A673 (cell line): Measurements from ENCODE around the gene PCDHGA4. TPM values are rescaled to one million over a fixed set of nuclear protein-coding genes. Genes with fewer than 3 reads are reported as not detected.

Experiments
- BruUV-seq: library from RNA; stranded (reverse); fragments of 400-500 nt; replicated peaks from 2 replicates; lab custom pipeline; 2021; lab: Mats Ljungman, UMichigan
- CTCF ChIA-PET: fragments of 300-600 bp; sonication (Branson Sonifier 250); formaldehyde crosslinking; loops from one replicate; lab custom pipeline; 2022; ENCODE audit warnings: antibody characterized with exemption; lab: Charles Lee
- POLR2A ChIA-PET: fragments of 300-600 bp; sonication (Branson Sonifier 250); formaldehyde crosslinking; loops from one replicate; lab custom pipeline; 2022; ENCODE audit warnings: antibody characterized with exemption; ENCODE audit not compliant: low non-redundant PET; lab: Charles Lee
- DNase-seq: peaks from one replicate; pipeline ENCODE4 v3.0.0-alpha.2; 2015; ENCODE audit warnings: low spot score
- H3K27ac ChIP-seq: fragments of 200-600 bp; sonication (generic); 2 replicates; pipeline ENCODE4 v1.5.1; 2016; ENCODE audit warnings: mixed run types, low read depth, mild to moderate bottlenecking, mixed read lengths, antibody characterized with exemption, low read length; ENCODE audit not compliant: poor library complexity, severe bottlenecking
- H3K27me3 ChIP-seq: fragments of 200-600 bp; sonication (generic); replicated peaks from 2 replicates; pipeline ENCODE4 v1.6.1; 2017; ENCODE audit warnings: mixed run types, low read depth, mild to moderate bottlenecking, mixed read lengths, antibody characterized with exemption, low read length; ENCODE audit not compliant: insufficient read depth, poor library complexity
- H3K36me3 ChIP-seq: fragments of 200-600 bp; sonication (generic); 2 replicates; pipeline ENCODE4 v1.6.1; 2016; ENCODE audit warnings: mixed run types, mild to moderate bottlenecking, mixed read lengths, antibody characterized with exemption, low read length; ENCODE audit not compliant: insufficient read depth, poor library complexity, severe bottlenecking
- H3K4me1 ChIP-seq: fragments of 200-600 bp; sonication (generic); 2 replicates; pipeline ENCODE4 v1.6.1; 2017; ENCODE audit warnings: mixed run types, mild to moderate bottlenecking, mixed read lengths, antibody characterized with exemption, low read length; ENCODE audit not compliant: insufficient read depth, poor library complexity, severe bottlenecking
- H3K4me3 ChIP-seq: fragments of 200-600 bp; sonication (generic); 2 replicates; pipeline ENCODE4 v1.5.1; 2016; ENCODE audit warnings: low read depth, mixed run types, mild to moderate bottlenecking, mixed read lengths, low read length; ENCODE audit not compliant: poor library complexity, severe bottlenecking
- H3K9me3 ChIP-seq: fragments of 200-600 bp; sonication (generic); 2 replicates; pipeline ENCODE4 v1.6.1; 2016; ENCODE audit warnings: mixed run types, low read depth, mild to moderate bottlenecking, mixed read lengths, antibody characterized with exemption, low read length; ENCODE audit not compliant: poor library complexity, severe bottlenecking
- EZH2 ChIP-seq: fragments of 200-600 bp; sonication (generic); IDR thresholded peaks from 2 replicates; pipeline ENCODE4 v1.6.1; 2017; ENCODE audit warnings: borderline replicate concordance, low read depth, mild to moderate bottlenecking, mixed read lengths, antibody characterized with exemption, low read length; ENCODE audit not compliant: poor library complexity, severe bottlenecking
- intact Hi-C: fragments of 100-400 bp; cut with micrococcal nuclease; formaldehyde crosslinking; loops from one replicate; pipeline ENCODE4 v1.10.0; 2022; ENCODE audit not compliant: unreplicated experiment
- total RNA-seq: library from RNA; stranded (reverse); gene quantifications from 2 replicates; pipeline ENCODE4 v1.2.3, GENCODE V29; 2021
- TF ChIP-seq, protein P1 (sequence below): fragments of 300-800, 200-600 bp; sonication (generic); conservative IDR thresholded peaks from 2 replicates; pipeline ENCODE4 v1.5.1; 2017; ENCODE audit warnings: low read depth, mild to moderate bottlenecking, antibody characterized with exemption, low read length, moderate library complexity, mixed read lengths

Gene PCDHGA4
- total RNA-seq, 1 experiment from 2014 or later, result 3.5 TPM

DNA sequence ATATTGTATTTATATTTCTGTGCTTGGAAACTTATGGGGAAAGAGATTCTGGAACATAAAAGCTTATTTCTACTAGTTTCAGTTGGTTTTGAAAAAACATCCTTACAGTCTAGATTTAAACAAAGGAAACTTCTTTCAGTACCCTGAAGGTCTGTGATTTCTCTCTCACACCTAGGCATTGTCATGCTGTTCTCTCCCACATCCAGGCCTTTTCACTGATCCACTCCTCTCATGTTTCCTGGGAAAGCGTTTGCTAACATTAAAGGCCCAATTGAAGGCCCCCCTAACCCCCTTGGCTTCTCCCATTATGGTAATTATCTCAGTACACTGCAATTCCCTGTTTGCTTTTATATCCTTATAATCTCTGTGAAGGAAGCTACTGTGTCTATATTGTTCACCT, 12.0 kb upstream of the PCDHGA4 start:
- intact Hi-C loops, result no loop called here
- POLR2A ChIA-PET, result no interaction called here
- CTCF ChIA-PET, result no interaction called here
- H3K27me3 ChIP-seq, result no peaks in the 10 kb centered on the region
- H3K4me3 ChIP-seq, result no peak overlapping the region
- H3K4me1 ChIP-seq, result no peaks in the 10 kb centered on the region
- BruUV-seq, result no TSS peak
- no peak overlapping the region for H3K27ac ChIP-seq
- TF ChIP-seq EZH2, result no peak
- TF ChIP-seq, protein P1, sequence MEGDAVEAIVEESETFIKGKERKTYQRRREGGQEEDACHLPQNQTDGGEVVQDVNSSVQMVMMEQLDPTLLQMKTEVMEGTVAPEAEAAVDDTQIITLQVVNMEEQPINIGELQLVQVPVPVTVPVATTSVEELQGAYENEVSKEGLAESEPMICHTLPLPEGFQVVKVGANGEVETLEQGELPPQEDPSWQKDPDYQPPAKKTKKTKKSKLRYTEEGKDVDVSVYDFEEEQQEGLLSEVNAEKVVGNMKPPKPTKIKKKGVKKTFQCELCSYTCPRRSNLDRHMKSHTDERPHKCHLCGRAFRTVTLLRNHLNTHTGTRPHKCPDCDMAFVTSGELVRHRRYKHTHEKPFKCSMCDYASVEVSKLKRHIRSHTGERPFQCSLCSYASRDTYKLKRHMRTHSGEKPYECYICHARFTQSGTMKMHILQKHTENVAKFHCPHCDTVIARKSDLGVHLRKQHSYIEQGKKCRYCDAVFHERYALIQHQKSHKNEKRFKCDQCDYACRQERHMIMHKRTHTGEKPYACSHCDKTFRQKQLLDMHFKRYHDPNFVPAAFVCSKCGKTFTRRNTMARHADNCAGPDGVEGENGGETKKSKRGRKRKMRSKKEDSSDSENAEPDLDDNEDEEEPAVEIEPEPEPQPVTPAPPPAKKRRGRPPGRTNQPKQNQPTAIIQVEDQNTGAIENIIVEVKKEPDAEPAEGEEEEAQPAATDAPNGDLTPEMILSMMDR, result no peak
- H3K9me3 ChIP-seq, result peaks cover 30% of the 10 kb centered on the region
- no peaks in the 10 kb centered on the region for H3K36me3 ChIP-seq
- DNase-seq, result no peak

DNA sequence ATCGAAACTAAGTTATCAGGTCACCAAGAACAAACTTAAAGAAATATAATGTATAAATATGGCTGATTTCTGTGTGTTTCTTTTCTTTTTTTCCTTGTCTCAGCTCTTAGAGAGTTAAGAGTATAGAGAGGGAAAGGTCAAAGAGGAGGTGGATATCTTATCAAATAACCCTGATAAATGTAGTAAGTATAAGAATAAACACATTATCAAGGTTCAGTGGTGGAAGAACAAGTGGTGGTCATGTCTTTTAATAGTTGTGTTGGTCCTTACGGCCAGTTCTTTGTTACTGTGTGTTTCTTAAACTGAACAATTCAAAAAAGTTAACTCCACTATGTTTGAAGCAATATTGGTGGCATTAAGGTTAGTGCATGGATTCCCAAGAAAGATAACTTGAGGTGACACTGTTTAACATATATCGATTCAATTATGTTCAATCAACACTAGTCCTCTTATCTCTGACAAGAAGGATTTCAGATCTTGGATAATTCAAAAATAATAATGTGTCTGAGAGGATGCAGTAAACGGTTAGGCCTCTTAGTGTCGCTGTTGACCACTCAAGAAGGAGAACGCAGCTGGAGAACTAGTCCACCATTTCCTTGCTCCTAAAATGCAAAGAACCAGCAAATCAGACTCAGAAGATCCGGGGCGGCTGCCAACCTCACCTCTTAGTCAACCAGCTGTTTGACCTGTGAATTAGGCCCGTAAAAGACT, 11.4 kb upstream of the PCDHGA4 start, which contains the start of gene PCDHGA3:
Gene PCDHGA3 (plus strand): TSS at position 588 of the 711 bp plus-strand sequence. CDS start 205 bp downstream, outside the sequence.
- intact Hi-C loops, result no loop called here
- Histone ChIP-seq H3K4me3 (no peak within 1 kb of the TSS), H3K27me3 (no peaks in the 10 kb centered on the region), H3K27ac (no peak within 1 kb of the TSS), H3K9me3 (peaks cover 24% of the 10 kb centered on the region), H3K4me1 (no peaks in the 10 kb centered on the region), H3K36me3 (no peaks in the 10 kb centered on the region)
- BruUV-seq, result no TSS peak
- ChIA-PET POLR2A (no interaction called here), CTCF (no interaction called here)
- peak; percentile 41 for DNase-seq
- no peak for TF ChIP-seq EZH2
- TF ChIP-seq, protein P1, result peak; percentile 40; the same call in 1 of the 2 replicates

DNA sequence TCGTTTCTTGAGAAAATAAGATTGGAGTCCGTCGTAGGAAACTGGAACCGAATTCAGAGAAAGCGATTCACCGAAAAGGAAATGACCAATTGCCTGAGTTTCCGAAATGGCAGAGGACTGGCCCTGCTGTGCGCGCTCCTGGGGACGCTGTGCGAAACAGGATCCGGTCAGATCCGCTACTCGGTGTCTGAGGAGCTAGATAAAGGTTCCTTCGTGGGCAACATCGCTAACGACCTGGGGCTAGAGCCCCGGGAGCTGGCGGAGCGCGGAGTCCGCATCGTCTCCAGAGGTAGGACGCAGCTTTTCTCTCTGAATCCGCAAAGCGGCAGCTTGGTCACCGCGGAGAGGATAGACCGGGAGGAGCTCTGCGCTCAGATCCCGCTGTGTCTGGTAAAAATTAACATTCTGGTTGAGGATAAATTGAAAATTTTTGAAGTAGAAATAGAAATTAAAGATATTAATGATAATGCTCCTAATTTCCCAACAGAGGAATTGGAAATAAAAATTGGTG, 10.8 kb upstream of the PCDHGA4 start:
- Histone ChIP-seq H3K9me3 (peaks cover 18% of the 10 kb centered on the region), H3K4me3 (no peak overlapping the region), H3K36me3 (no peaks in the 10 kb centered on the region), H3K27me3 (no peaks in the 10 kb centered on the region), H3K27ac (no peak overlapping the region), H3K4me1 (no peaks in the 10 kb centered on the region)
- ChIA-PET CTCF (no interaction called here), POLR2A (no interaction called here)
- no TSS peak for BruUV-seq
- no peak for DNase-seq
- intact Hi-C loops, result no loop called here
- TF ChIP-seq, protein P1, result no peak
- no peak for TF ChIP-seq EZH2
